MM.1S (cell line): ENCODE data around the gene VAV2.

Experiments
- EZH2phosphoT487 ChIP-seq: fragments of 300-600 bp; sonication (generic); IDR thresholded peaks from 2 replicates; pipeline ENCODE4 v1.6.1; 2018; ENCODE audit warnings: antibody characterized with exemption, low read length
- TF ChIP-seq, protein P1 (sequence below): fragments of 300-600 bp; sonication (generic); IDR thresholded peaks from 2 replicates; pipeline ENCODE4 v1.5.1; 2016; ENCODE audit warnings: antibody characterized with exemption, low read length, mixed read lengths

DNA sequence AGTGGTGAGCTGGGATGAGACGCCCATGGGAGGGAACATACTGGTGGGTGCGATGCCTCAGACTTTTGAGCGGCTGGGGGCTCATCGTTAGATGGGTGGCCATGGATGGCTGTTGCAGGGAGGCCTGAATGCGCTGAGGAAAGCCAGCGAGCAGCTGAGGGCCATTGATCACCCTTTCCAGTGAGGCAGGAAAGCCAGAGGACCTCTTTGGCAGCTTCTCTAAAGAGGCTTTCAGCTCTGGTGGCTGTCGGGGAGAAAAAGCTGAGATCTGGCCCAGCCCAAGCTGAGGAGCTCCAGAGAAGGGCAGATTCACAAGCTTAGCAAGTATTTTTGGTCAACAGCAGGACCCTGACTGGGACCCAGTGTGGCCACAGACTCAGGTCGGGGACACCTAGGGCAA lies 13.3 kb upstream of the VAV2 start:
- no peak for TF ChIP-seq EZH2phosphoT487
- TF ChIP-seq, protein P1, sequence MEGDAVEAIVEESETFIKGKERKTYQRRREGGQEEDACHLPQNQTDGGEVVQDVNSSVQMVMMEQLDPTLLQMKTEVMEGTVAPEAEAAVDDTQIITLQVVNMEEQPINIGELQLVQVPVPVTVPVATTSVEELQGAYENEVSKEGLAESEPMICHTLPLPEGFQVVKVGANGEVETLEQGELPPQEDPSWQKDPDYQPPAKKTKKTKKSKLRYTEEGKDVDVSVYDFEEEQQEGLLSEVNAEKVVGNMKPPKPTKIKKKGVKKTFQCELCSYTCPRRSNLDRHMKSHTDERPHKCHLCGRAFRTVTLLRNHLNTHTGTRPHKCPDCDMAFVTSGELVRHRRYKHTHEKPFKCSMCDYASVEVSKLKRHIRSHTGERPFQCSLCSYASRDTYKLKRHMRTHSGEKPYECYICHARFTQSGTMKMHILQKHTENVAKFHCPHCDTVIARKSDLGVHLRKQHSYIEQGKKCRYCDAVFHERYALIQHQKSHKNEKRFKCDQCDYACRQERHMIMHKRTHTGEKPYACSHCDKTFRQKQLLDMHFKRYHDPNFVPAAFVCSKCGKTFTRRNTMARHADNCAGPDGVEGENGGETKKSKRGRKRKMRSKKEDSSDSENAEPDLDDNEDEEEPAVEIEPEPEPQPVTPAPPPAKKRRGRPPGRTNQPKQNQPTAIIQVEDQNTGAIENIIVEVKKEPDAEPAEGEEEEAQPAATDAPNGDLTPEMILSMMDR, result no peak
